Tibial nerve (tissue), 4 donors: ENCODE measurements around the gene LEFTY1.

Experiments
- EP300 ChIP-seq, 2 donors: sonication (generic); formaldehyde crosslinking; IDR thresholded peaks; one replicate each; pipeline ENCODE4 v1.6.1; 2017; ENCODE audit warnings: antibody characterized with exemption in 2 of 2, mild to moderate bottlenecking in 1 of 2
- POLR2A ChIP-seq, 2 donors: fragments of 450-650 bp; IDR thresholded peaks; one replicate each; pipeline ENCODE4 v1.6.1; 2017; ENCODE audit warnings: antibody characterized with exemption in 2 of 2, mild to moderate bottlenecking in 2 of 2, moderate library complexity in 2 of 2
- TF ChIP-seq, protein P1 (sequence below), 5 experiments: fragments of 200-600 bp in 3 of 5; fragments of 450-650 bp in 2 of 5; sonication (generic) in 3 of 5; IDR thresholded peaks; one replicate each; pipeline ENCODE4 v1.5.1; 2016 to 2019; ENCODE audit warnings: antibody characterized with exemption in 5 of 5, mild to moderate bottlenecking in 3 of 5, moderate library complexity in 2 of 5

DNA sequence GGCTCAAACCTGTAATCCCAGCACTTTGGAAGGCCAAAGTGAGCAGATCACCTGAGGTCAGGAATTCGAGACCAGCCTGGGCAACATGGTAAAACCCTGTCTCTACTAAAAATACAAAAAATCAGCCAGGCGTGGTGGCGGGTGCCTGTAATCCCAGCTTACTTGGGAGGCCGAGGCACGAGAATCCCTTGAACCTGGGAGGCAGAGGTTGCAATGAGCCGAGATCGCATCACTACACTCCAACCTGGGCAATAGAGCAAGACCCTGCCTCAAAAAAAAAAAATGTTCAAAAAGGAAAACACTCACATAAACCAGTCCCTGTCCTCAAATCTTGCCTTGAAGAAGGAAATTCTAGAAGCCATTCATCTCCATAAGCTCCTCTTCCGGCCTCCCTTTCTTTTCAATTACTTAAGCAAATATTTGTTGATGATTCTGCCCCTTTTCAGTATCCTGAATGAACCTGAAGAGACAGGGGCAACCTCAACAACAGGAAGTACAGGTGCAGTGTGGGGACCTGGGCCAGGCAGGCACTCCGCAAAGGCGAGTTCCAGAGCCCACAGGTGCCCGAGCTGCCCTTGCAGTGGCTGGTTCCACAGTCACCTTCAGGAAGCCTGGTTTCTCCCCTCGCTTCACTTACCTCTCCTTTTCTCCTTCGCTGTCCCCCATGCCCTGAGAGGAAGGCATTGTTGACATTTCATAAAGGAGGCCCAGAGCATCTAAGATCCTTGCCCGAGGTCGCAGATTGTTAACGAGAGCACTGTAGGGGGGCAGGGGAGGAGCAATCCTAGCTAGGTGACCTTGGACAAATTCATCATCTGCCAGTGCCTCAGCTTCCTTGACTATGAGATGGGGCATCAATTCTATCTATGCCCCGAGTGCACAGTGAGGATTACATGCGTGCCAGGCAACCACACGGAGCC is 8.9 kb upstream of the LEFTY1 start:
- TF ChIP-seq, protein P1, sequence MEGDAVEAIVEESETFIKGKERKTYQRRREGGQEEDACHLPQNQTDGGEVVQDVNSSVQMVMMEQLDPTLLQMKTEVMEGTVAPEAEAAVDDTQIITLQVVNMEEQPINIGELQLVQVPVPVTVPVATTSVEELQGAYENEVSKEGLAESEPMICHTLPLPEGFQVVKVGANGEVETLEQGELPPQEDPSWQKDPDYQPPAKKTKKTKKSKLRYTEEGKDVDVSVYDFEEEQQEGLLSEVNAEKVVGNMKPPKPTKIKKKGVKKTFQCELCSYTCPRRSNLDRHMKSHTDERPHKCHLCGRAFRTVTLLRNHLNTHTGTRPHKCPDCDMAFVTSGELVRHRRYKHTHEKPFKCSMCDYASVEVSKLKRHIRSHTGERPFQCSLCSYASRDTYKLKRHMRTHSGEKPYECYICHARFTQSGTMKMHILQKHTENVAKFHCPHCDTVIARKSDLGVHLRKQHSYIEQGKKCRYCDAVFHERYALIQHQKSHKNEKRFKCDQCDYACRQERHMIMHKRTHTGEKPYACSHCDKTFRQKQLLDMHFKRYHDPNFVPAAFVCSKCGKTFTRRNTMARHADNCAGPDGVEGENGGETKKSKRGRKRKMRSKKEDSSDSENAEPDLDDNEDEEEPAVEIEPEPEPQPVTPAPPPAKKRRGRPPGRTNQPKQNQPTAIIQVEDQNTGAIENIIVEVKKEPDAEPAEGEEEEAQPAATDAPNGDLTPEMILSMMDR (IDR thresholded peaks at IDR 0.05): no peak
- no peak for TF ChIP-seq POLR2A (IDR thresholded peaks at IDR 0.05)
- TF ChIP-seq EP300 (IDR thresholded peaks at IDR 0.05): no peak
